ENCODE measurements around the gene CDC42EP5.
"Not testable (repeated sequence)": the region's sequence is repeated elsewhere in the genome, so short reads cannot be mapped to it uniquely, and the experiment has no call there.

Gene CDC42EP5

GRCh38 chr19:54448040-54448773 is 24.9 kb downstream of the CDC42EP5 start:
- peak in 2 of 5 donors; percentile 25 to 34 for DNase-seq

GRCh38 chr19:54446349-54446748 is 26.7 kb downstream of the CDC42EP5 start:
- not testable (repeated sequence) for DNase-seq

- DNase-seq, result no peak
These were observed 28.4 kb downstream of the CDC42EP5 start for GRCh38 chr19:54444737-54445136.

GRCh38 chr19:54440641-54441040 is 32.5 kb downstream of the CDC42EP5 start:
- DNase-seq, result no peak

GRCh38 chr19:54439174-54439851 is 33.8 kb downstream of the CDC42EP5 start:
- DNase-seq, result no peak

- no peak for DNase-seq
These were observed 36.4 kb downstream of the CDC42EP5 start for GRCh38 chr19:54436628-54437252.

GRCh38 chr19:54436031-54436523 is 37.0 kb downstream of the CDC42EP5 start:
- DNase-seq, result no peak

- no peak for DNase-seq
These were observed 37.5 kb downstream of the CDC42EP5 start for GRCh38 chr19:54435551-54436016.

- DNase-seq, result no peak
These were observed 38.3 kb downstream of the CDC42EP5 start for GRCh38 chr19:54434873-54435214.

- no peak for DNase-seq
These were observed 38.8 kb downstream of the CDC42EP5 start for GRCh38 chr19:54434112-54434872.

GRCh38 chr19:54433697-54434096 is 39.4 kb downstream of the CDC42EP5 start:
- DNase-seq, result no peak

GRCh38 chr19:54432144-54432738 is 40.9 kb downstream of the CDC42EP5 start:
- no peak for DNase-seq

GRCh38 chr19:54431255-54431838 is 41.7 kb downstream of the CDC42EP5 start:
- DNase-seq, result no peak

GRCh38 chr19:54430306-54431254 is 42.5 kb downstream of the CDC42EP5 start:
- peak in 2 of 5 donors; percentile 33 to 36 for DNase-seq

- no peak for DNase-seq
These were observed 43.4 kb downstream of the CDC42EP5 start for GRCh38 chr19:54429545-54430227.

GRCh38 chr19:54429176-54429495 is 44.0 kb downstream of the CDC42EP5 start:
- no peak for DNase-seq

- no peak for DNase-seq
These were observed 44.5 kb downstream of the CDC42EP5 start for GRCh38 chr19:54428323-54429175.

GRCh38 chr19:54427586-54427985 is 45.5 kb downstream of the CDC42EP5 start:
- no peak for DNase-seq

GRCh38 chr19:54426291-54426931 is 46.7 kb downstream of the CDC42EP5 start:
- no peak for DNase-seq

All from T-helper 1 cell (primary cell).